Measurements from ENCODE around the gene HSD11B1L.

The HSD11B1L gene

GRCh38 chr19:5680437-5681368 is at the start of gene HSD11B1L, which contains the start of gene MICOS13:
HSD11B1L (plus strand) TSS chr19:5681027; CDS start chr19:5684833, 3,806 bp downstream.
MICOS13 (minus strand) TSS chr19:5680516; CDS start chr19:5680486, 30 bp downstream.
- H3K27ac ChIP-seq: peak within 1 kb of the TSS; percentile 73
- TF ChIP-seq, protein P1, sequence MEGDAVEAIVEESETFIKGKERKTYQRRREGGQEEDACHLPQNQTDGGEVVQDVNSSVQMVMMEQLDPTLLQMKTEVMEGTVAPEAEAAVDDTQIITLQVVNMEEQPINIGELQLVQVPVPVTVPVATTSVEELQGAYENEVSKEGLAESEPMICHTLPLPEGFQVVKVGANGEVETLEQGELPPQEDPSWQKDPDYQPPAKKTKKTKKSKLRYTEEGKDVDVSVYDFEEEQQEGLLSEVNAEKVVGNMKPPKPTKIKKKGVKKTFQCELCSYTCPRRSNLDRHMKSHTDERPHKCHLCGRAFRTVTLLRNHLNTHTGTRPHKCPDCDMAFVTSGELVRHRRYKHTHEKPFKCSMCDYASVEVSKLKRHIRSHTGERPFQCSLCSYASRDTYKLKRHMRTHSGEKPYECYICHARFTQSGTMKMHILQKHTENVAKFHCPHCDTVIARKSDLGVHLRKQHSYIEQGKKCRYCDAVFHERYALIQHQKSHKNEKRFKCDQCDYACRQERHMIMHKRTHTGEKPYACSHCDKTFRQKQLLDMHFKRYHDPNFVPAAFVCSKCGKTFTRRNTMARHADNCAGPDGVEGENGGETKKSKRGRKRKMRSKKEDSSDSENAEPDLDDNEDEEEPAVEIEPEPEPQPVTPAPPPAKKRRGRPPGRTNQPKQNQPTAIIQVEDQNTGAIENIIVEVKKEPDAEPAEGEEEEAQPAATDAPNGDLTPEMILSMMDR (conservative IDR thresholded peaks at IDR 0.05): no peak

- H3K27ac ChIP-seq: peak overlapping the region; percentile 54
- TF ChIP-seq, protein P1 (conservative IDR thresholded peaks at IDR 0.05): no peak
Measured at GRCh38 chr19:5631567-5632240, 49.1 kb upstream of the HSD11B1L start.

GRCh38 chr19:5632241-5632612 is 48.6 kb upstream of the HSD11B1L start:
- TF ChIP-seq, protein P1 (conservative IDR thresholded peaks at IDR 0.05): no peak
- H3K27ac ChIP-seq: peak overlapping the region; percentile 54

DNA sequence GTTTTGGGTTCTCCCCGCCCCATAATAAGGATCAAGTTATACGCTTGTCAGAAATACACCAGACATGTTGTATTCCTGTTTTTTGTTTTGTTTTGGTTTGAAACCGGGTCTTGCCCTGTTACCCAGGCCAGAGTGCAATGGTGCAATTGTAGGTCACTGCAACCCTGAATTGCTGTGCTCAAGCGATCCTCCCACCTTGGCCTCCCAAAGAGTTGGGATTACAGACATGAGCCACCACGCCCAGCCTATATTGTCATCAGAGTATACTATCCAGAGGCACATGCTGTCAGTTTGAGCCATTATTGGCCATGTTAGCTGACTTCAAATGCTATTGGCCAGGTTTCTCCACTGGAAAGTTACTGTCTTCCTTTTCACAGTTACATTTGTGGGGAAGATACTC is 48.2 kb upstream of the HSD11B1L start:
- TF ChIP-seq, protein P1 (conservative IDR thresholded peaks at IDR 0.05): no peak
- peak overlapping the region; percentile 54 for H3K27ac ChIP-seq

DNA sequence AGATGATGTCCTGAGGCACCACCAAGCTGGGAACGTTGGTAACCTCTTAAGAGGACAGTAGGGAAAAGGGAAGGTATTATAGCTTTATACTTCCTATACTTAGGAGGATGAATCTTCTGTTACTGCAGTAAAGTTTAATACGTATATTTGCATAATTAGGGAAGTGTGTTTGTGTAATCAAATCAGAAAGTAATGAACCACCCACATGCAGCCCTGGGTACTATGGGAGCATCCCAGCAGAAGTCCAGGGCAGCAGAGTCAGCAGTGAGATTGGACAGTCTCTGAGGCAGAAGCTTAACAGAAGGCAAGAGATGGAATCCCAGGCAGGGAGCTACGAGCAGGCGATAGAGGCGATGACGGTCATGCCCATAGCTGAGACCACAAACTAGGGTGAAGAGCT is 45.4 kb upstream of the HSD11B1L start:
- TF ChIP-seq, protein P1 (conservative IDR thresholded peaks at IDR 0.05): no peak

DNA sequence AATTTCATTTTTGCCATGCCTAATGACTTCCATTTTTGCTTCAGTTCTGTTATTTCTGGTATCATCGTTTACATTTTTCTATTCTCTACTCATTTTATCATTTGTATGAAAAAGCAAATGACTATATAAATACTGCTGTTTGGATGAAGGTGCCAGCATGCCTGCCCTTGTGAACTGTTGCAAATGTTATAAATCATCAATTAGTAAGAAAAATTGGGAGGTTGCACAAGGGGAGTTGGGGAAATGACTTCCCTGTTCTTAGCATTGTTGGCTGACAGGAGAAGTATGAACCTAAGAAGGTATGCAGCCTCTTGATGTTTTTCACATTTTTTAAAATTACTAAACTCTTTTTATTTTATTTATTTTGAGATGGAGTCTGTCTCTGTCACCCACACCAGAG is 42.9 kb upstream of the HSD11B1L start:
- TF ChIP-seq, protein P1 (conservative IDR thresholded peaks at IDR 0.05): no peak
- no peak overlapping the region for H3K27ac ChIP-seq

More for the DNA sequence above, 45.4 kb upstream of the HSD11B1L start:
- H3K27ac ChIP-seq: no peak overlapping the region

GRCh38 chr19:5641171-5641570 is 39.7 kb upstream of the HSD11B1L start:
- TF ChIP-seq, protein P1 (conservative IDR thresholded peaks at IDR 0.05): no peak
- no peak overlapping the region for H3K27ac ChIP-seq

Measured in VCaP (cell line).